ENCODE results near the gene EHD2. TPM values are rescaled to one million over a fixed set of nuclear protein-coding genes. Genes with fewer than 3 reads are reported as not detected.
"Not testable (repeated sequence)": the region's sequence is repeated elsewhere in the genome, so short reads cannot be mapped to it uniquely, and the experiment has no call there.

Gene EHD2
- total RNA-seq, 8 experiments from 2014 or later, result 0.38 to 43.6 (median 4.8) TPM

- Histone ChIP-seq H3K4me1 (replicated peaks in 1 of 2) (peaks cover 9 to 25% of the 10 kb centered on the region in 2 donors), H3K27ac (peak within 1 kb of the TSS; percentile 99), H3K4me3 (peak within 1 kb of the TSS; percentile 93 to 99 (median 97))
- peak; percentile 44 to 78 (median 67) for ATAC-seq (replicated peaks in 6 of 8)
- 0 to 30% (median 10%) methylated on average over 1 to 22 of the region's 53 CpGs; no CpG with 5 or more reads in 1 of the 10 experiments for WGBS, 10 experiments
- in situ Hi-C loops (cut with MboI; ENCODE audit: low pct_unique_long_range_greater_than_20kb in 2 of 9, low sequenced_read_pairs in 9 of 9, unreplicated experiment in 9 of 9), result loop anchor here in 2 of 9 experiments (25.0 kb wide), 2 partner anchors 308 to 458 kb away; no protein-coding TSS in a partner anchor
These were observed 32.0 kb downstream of the EHD2 start, which contains the start of gene NOP53 for GRCh38 chr19:47745010-47745901. NOP53 (plus strand) TSS chr19:47745546; CDS start chr19:47745560, 14 bp downstream.

- ATAC-seq (replicated peaks in 6 of 8), result not testable (repeated sequence)
- H3K4me1 ChIP-seq (replicated peaks in 1 of 2), result peaks cover 9 to 25% of the 10 kb centered on the region in 2 donors
- in situ Hi-C loops (cut with MboI; ENCODE audit: low pct_unique_long_range_greater_than_20kb in 2 of 9, low sequenced_read_pairs in 9 of 9, unreplicated experiment in 9 of 9), result loop anchor here in 2 of 9 experiments (25.0 kb wide), 2 partner anchors 309 to 459 kb away; no protein-coding TSS in a partner anchor
- H3K4me3 ChIP-seq, result peak overlapping the region; percentile 93 to 99 (median 97)
- peak overlapping the region in 1 of 2 donors; percentile 99 for H3K27ac ChIP-seq
- WGBS, 10 experiments, result 40 to 100% (median 79%) methylated on average over 1 to 6 of the region's 17 CpGs; no CpG with 5 or more reads in 6 of the 10 experiments
These were observed 32.9 kb downstream of the EHD2 start for GRCh38 chr19:47746129-47746528.

- in situ Hi-C loops (cut with MboI; ENCODE audit: low pct_unique_long_range_greater_than_20kb in 2 of 9, low sequenced_read_pairs in 9 of 9, unreplicated experiment in 9 of 9), result loop anchor here in 2 of 9 experiments (25.0 kb wide), 2 partner anchors 312 to 462 kb away; no protein-coding TSS in a partner anchor
- peaks cover 6 to 12% of the 10 kb centered on the region in 2 donors for H3K4me1 ChIP-seq (replicated peaks in 1 of 2)
- no peak overlapping the region for H3K27ac ChIP-seq
- H3K4me3 ChIP-seq, result no peak overlapping the region
- no peak for ATAC-seq (replicated peaks in 6 of 8)
- WGBS, 10 experiments, result 33 to 100% (median 93%) methylated on average over 1 to 3 of the region's 3 CpGs; no CpG with 5 or more reads in 3 of the 10 experiments
These were observed 36.1 kb downstream of the EHD2 start for GRCh38 chr19:47749326-47749725.

GRCh38 chr19:47750752-47751151 lies 37.5 kb downstream of the EHD2 start:
- no peak overlapping the region for H3K27ac ChIP-seq
- 86 to 100% (median 100%) methylated on average over 2 to 8 of the region's 18 CpGs; no CpG with 5 or more reads in 6 of the 10 experiments for whole genome bisulfite sequencing, 10 experiments
- peaks cover 6 to 7% of the 10 kb centered on the region in 2 donors for H3K4me1 ChIP-seq (replicated peaks in 1 of 2)
- in situ Hi-C loops (cut with MboI; ENCODE audit: low pct_unique_long_range_greater_than_20kb in 2 of 9, low sequenced_read_pairs in 9 of 9, unreplicated experiment in 9 of 9), result no loop called here
- no peak overlapping the region for H3K4me3 ChIP-seq
- ATAC-seq (replicated peaks in 6 of 8), result peak in 3 of 8 experiments; percentile 14 to 20 (median 15)

GRCh38 chr19:47752440-47753211 lies 39.4 kb downstream of the EHD2 start:
- Histone ChIP-seq H3K27ac (no peak overlapping the region), H3K4me3 (no peak overlapping the region), H3K4me1 (replicated peaks in 1 of 2) (no peaks in the 10 kb centered on the region)
- ATAC-seq (replicated peaks in 6 of 8), result no peak
- 83 to 100% (median 97%) methylated on average over 1 to 6 of the region's 27 CpGs; no CpG with 5 or more reads in 6 of the 10 experiments for WGBS, 10 experiments
- in situ Hi-C loops (cut with MboI; ENCODE audit: low pct_unique_long_range_greater_than_20kb in 2 of 9, low sequenced_read_pairs in 9 of 9, unreplicated experiment in 9 of 9), result no loop called here

GRCh38 chr19:47754206-47755064 lies 41.2 kb downstream of the EHD2 start:
- Histone ChIP-seq H3K4me1 (replicated peaks in 1 of 2) (no peaks in the 10 kb centered on the region), H3K27ac (no peak overlapping the region), H3K4me3 (no peak overlapping the region)
- WGBS, 10 experiments, result 100% methylated on average over 1 to 2 of the region's 37 CpGs; no CpG with 5 or more reads in 8 of the 10 experiments
- in situ Hi-C loops (cut with MboI; ENCODE audit: low pct_unique_long_range_greater_than_20kb in 2 of 9, low sequenced_read_pairs in 9 of 9, unreplicated experiment in 9 of 9), result no loop called here
- peak in 4 of 8 experiments; percentile 3 to 15 (median 12) for ATAC-seq (replicated peaks in 6 of 8)

GRCh38 chr19:47755065-47755761 lies 42.0 kb downstream of the EHD2 start:
- no CpG with 5 or more reads among the region's 36 CpGs for WGBS, 10 experiments
- peak in 4 of 8 experiments; percentile 4 to 18 (median 10) for ATAC-seq (replicated peaks in 6 of 8)
- no peak overlapping the region for H3K27ac ChIP-seq
- no peak overlapping the region for H3K4me3 ChIP-seq
- in situ Hi-C loops (cut with MboI; ENCODE audit: low pct_unique_long_range_greater_than_20kb in 2 of 9, low sequenced_read_pairs in 9 of 9, unreplicated experiment in 9 of 9), result no loop called here
- H3K4me1 ChIP-seq (replicated peaks in 1 of 2), result no peaks in the 10 kb centered on the region

GRCh38 chr19:47755762-47756626 lies 42.8 kb downstream of the EHD2 start:
- ATAC-seq (replicated peaks in 6 of 8), result peak in 3 of 8 experiments; percentile 5 to 11 (median 10)
- no peak overlapping the region for H3K27ac ChIP-seq
- H3K4me1 ChIP-seq (replicated peaks in 1 of 2), result no peaks in the 10 kb centered on the region
- WGBS, 10 experiments, result 88 to 100% (median 91%) methylated on average over 4 to 6 of the region's 28 CpGs; no CpG with 5 or more reads in 7 of the 10 experiments
- H3K4me3 ChIP-seq, result no peak overlapping the region
- in situ Hi-C loops (cut with MboI; ENCODE audit: low pct_unique_long_range_greater_than_20kb in 2 of 9, low sequenced_read_pairs in 9 of 9, unreplicated experiment in 9 of 9), result no loop called here

- in situ Hi-C loops (cut with MboI; ENCODE audit: low pct_unique_long_range_greater_than_20kb in 2 of 9, low sequenced_read_pairs in 9 of 9, unreplicated experiment in 9 of 9), result no loop called here
- ATAC-seq (replicated peaks in 6 of 8), result peak in 2 of 8 experiments; percentile 7 to 26
- H3K27ac ChIP-seq, result no peak overlapping the region
- H3K4me1 ChIP-seq (replicated peaks in 1 of 2), result no peaks in the 10 kb centered on the region
- 70 to 100% (median 85%) methylated on average over 2 to 8 of the region's 12 CpGs; no CpG with 5 or more reads in 7 of the 10 experiments for WGBS, 10 experiments
- H3K4me3 ChIP-seq, result no peak overlapping the region
These were observed 43.4 kb downstream of the EHD2 start for GRCh38 chr19:47756627-47756929.

- in situ Hi-C loops (cut with MboI; ENCODE audit: low pct_unique_long_range_greater_than_20kb in 2 of 9, low sequenced_read_pairs in 9 of 9, unreplicated experiment in 9 of 9), result no loop called here
- WGBS, 10 experiments, result 67 to 100% (median 86%) methylated on average over 1 to 6 of the region's 22 CpGs; no CpG with 5 or more reads in 2 of the 10 experiments
- no peak for ATAC-seq (replicated peaks in 6 of 8)
- Histone ChIP-seq H3K4me1 (replicated peaks in 1 of 2) (no peaks in the 10 kb centered on the region), H3K4me3 (no peak overlapping the region), H3K27ac (no peak overlapping the region)
These were observed 43.9 kb downstream of the EHD2 start for GRCh38 chr19:47756953-47757608.

All from motor neuron (in vitro differentiated cells).